Measurements from ENCODE around the gene CLNK.

Gene CLNK

GRCh38 chr4:10441512-10441911 lies 243.1 kb downstream of the CLNK start:
- DNase-seq = no peak

- no peak for DNase-seq
These were observed 245.6 kb downstream of the CLNK start for GRCh38 chr4:10438924-10439323.

- no peak for DNase-seq
These were observed 246.8 kb downstream of the CLNK start for GRCh38 chr4:10437735-10438134.

Measured in islet precursor cell (in vitro differentiated cells).